HG03378 (cell line): ENCODE measurements around the gene TMEM187.

Experiments used
- ATAC-seq: cut with Tn5 transposase; IDR thresholded peaks from one replicate; pipeline ENCODE4 v1.9.1; 2021; ENCODE audit warnings: mild to moderate bottlenecking, moderate library complexity; ENCODE audit not compliant: unreplicated experiment

Gene TMEM187

DNA sequence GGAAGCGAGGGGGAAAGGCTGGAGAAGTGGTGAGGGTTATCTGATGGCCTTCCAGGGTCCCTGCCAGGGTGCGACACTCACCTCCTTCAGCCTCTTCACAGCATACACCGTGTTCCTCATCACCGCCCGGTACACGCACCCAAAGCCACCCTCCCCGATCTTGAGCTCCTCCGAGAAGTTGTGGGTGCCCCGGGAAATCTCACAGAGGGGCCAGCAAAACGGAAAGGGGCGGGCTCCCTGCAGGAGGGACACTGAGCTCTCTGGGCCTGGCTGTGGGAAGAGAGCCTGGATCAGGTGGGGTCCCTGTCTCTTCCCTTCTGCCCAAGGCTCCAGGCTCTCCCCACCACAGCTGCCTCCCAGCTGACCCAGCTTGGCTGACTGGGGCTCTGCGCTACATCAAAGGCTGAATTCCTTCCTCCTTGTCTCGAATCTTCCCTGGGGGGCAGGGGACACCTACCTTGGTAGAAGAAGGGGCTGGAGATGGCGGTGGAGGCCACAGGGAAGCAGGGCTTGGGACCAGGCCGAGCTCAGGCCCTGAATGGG, 46.0 kb downstream of the TMEM187 start:
- ATAC-seq: no peak

- ATAC-seq: no peak
Measured at GRCh38 chrX:154019061-154019621, 46.6 kb downstream of the TMEM187 start.

GRCh38 chrX:154019633-154020528, 47.3 kb downstream of the TMEM187 start, which contains the start of gene IRAK1:
TSS of gene IRAK1 (minus strand) at chrX:154019902. CDS start at chrX:154019812, 90 bp downstream.
- ATAC-seq: no peak

DNA sequence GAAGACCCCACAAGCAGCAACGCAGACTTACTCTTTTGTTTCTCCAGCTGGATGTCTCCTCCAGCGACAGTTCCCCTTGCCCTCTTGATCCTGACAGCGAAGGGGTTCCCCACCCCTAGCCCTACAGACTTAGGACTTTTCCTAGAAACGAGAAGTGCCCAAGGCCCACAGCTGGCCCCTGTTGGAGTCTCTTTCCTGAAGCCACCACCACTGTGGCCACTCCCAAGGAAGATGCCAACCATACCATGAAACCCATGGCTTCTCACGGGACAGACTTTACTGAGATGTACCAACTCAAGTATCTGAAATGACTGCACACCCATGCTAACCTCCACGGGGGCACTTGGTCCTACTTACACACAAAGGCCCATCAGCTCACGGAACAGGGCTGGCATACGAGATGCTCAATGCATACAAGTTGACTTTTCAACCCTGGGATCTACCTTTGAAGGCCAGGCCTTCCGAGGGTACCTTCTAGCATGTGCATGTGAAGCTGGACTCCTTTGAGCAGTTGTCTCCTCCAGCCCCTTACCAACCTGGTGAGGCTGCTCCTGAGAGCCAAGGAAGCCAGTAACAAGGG, 48.1 kb downstream of the TMEM187 start:
- no peak for ATAC-seq

- ATAC-seq: no peak
Measured at GRCh38 chrX:154021131-154021611, 48.6 kb downstream of the TMEM187 start.

DNA sequence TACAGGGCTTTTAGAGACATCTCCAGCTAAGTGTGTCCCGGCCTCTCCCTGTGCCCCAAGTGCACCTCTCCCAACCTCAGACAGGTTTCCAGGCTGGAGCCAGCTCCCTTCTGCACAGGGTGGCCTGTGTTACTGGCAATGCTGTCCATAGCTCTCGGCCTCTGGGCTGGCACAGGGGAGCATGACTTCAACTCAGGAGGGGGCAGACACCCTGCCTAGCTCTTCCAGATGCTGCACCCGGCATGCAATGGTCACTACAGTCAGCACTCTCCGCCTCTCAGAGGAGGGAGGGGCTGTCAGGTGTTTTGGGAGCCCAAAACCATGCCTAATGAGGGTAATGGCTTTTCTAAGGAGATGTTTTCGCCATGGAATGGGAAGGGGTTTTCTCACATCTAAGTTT, 49.6 kb downstream of the TMEM187 start:
- no peak for ATAC-seq

DNA sequence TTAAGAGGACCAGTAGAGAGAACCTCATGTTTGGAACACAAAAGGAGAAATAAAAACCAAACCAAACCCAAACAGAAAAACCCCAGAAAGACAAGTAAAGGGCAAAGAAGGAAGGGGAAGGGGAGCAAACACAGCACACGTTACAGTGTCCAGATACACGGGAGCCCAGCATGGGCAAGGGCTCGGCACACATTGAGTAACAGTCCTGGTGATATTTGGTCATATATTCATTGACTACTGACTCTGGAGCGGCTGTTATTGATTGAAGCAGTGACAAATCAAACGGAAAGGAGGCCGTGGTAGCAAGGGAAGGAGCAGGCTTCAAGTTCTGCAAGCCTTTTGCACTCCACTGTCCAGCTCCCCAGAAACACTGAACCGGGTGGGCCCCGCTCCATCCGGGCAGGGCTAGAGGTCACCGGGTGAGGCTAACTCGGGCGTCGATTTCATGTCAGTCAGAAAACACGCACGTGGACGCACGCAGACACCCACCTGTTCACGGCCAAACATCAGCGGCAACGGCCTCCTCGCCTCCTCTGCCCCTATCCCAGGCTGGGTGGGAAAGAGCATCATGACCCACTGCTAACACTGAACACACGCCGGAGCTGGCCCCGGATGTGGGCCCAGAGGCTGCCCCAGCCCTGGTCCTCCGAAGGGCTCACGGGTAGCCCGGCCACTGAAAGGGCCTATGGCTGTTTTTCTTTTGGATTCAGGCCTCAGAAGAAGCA, 50.9 kb downstream of the TMEM187 start:
- no peak for ATAC-seq

DNA sequence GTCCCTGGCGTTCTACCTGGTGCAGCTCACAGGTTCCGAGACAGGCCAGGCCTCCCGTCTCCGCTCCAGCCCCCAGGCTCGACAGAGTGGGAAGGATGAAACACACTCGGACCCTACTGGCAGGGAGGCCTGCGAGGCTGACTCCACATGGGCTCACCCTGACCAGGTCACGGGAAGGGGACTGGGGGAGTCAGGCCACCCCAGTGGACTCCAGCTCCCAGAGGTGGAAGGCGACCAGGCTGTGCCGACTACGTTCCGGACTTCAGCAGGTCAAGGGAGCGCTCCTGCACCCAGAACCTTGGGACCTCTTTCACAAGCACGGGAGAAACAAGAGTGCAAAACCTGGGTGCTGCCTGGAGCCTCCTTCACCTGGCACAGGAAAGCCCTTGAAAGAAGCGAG, 51.7 kb downstream of the TMEM187 start:
- ATAC-seq: no peak

- no peak for ATAC-seq
Measured at GRCh38 chrX:154025230-154025629, 52.7 kb downstream of the TMEM187 start.

GRCh38 chrX:154026136-154027021, 53.8 kb downstream of the TMEM187 start:
- no peak for ATAC-seq

DNA sequence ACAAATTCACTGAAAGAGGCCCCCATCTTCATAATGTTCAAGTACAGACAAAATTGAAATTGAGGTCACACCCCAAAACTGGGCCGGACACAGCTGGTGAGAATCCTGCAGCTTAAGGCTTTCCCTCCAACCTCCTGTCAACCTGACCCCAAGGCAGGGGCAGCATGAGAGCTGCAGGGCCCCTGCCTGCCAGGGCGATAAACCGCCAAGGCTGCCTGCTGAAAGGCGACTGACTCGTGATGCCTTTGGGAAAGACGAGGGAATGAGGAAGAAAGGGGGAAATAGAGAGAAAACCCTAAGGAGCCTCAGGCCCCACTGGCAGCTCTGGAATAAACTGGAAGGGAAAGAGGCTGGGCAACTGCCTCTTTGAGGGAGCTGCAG, 54.5 kb downstream of the TMEM187 start:
- no peak for ATAC-seq

DNA sequence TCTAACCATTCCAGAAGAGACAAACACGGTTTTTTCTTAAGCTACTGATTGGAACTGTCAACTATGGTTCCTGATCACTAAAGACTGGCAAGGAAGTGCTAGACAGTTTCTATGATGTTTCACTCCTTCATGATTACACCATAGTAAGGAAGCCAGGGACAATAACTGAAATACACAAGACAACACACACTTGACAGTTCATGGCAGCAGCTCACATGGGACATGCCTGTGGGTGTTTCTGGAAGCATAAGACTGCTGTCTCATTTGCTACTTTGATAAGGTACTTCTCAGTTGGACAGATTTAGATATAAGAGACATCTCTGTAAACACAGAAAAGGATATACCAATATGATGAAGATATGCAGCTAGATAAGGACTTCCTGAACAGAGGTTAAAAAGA, 55.4 kb downstream of the TMEM187 start:
- ATAC-seq: no peak

DNA sequence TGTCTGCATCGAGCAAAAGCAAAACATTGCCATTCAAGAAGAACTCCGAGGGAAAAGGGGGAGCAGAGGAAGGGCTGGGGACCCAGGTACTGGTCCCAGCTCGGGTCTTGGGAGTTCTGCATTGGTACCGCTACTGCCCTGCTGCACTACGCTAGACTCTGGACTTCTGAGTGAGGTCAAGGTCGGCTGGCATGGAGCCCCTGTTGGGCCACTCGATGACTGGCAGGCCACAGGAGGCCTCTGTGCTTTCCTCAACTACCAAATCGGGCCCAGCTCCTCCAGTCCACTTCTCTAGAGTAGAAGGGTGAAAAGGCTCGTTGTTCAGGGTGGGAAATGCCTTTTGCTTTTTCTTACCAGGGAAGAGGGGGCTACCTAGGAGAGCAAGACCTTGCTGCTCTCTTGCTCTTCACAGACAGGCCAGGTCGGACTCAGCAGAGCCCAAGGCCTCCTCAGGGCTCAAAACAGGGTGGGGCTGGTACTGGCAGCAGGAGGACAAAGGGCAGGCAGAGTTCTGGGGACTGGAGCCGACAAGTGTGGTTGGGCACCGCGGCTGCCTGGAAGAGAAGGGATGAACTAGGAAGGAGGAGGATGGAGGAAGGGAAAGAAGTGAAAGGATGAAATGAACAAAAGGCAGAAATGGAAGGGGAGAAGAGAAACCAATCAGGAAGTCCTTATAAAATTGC, 56.1 kb downstream of the TMEM187 start:
- ATAC-seq: no peak

GRCh38 chrX:154029439-154029838, 56.9 kb downstream of the TMEM187 start:
- no peak for ATAC-seq

DNA sequence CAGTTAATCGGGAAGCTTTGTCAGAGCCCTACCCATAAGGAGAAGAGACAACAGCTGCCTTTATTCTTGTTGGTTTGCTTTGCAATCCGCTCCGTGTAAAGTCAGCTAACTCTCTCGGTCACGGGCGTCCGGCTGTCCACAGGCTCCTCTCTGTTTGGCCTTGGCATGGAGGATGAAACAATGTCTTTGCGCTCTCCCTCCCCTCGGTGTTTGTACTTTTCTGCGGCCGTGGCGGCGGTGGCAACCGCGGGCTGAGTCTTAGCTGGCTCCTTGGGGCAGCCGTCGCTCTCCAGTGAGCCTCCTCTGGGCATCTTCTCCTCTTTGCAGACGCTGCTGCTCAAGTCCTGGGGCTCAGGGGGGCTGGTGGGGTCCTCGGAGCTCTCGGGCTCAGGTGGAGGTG, 57.7 kb downstream of the TMEM187 start:
- no peak for ATAC-seq

DNA sequence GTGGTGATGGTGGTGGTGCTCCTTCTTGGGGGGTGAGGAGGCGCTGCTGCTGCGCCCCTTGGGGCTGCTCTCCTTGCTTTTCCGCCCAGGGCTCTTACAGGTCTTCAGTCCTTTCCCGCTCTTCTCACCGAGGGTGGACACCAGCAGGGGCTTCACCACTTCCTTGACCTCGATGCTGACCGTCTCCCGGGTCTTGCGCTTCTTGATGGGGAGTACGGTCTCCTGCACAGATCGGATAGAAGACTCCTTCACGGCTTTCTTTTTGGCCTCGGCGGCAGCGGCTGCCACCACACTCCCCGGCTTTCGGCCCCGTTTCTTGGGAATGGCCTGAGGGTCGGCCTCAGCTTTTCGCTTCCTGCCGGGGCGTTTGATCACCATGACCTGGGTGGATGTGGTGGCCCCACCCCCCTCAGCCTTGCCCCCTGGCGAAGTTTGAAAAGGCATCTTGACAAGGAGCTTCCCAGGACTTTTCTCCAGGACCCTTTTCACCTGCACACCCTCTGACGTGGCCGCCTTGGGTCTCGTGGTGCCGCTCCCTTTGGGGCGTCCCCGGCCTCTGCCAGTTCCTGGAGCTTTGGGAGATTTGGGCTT, 58.3 kb downstream of the TMEM187 start:
- no peak for ATAC-seq

- no peak for ATAC-seq
Measured at GRCh38 chrX:154032160-154032559, 59.6 kb downstream of the TMEM187 start.

DNA sequence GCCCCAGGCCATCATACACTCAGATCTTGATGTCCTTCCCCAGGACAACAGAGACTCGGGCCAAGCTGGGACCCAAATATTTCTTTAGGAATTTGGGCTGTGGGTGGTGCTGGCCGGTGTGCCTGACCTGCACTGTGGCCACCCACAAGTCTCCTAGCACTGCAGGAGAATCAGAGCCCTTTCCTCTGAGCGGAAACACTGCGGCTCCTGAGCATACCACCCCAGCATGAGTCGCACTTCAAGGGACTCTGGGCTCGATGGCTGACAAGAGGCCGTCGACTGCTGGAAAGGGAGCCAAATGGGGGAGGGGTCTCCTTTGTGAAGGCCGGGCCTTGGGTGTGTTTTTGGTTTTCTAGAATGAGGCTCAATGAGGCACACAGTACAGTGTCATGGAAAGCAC, 60.1 kb downstream of the TMEM187 start:
- ATAC-seq: no peak
